Activated T-cell treated with anti-CD3 and anti-CD28 coated beads for 48 hours (primary cell): Measurements from ENCODE around the gene TMEFF2.

Experiments used
- DNase-seq: peaks from one replicate; pipeline ENCODE4 v3.0.0-alpha.2; 2020; ENCODE audit warnings: low read depth

Gene TMEFF2, protein sequence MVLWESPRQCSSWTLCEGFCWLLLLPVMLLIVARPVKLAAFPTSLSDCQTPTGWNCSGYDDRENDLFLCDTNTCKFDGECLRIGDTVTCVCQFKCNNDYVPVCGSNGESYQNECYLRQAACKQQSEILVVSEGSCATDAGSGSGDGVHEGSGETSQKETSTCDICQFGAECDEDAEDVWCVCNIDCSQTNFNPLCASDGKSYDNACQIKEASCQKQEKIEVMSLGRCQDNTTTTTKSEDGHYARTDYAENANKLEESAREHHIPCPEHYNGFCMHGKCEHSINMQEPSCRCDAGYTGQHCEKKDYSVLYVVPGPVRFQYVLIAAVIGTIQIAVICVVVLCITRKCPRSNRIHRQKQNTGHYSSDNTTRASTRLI

DNA sequence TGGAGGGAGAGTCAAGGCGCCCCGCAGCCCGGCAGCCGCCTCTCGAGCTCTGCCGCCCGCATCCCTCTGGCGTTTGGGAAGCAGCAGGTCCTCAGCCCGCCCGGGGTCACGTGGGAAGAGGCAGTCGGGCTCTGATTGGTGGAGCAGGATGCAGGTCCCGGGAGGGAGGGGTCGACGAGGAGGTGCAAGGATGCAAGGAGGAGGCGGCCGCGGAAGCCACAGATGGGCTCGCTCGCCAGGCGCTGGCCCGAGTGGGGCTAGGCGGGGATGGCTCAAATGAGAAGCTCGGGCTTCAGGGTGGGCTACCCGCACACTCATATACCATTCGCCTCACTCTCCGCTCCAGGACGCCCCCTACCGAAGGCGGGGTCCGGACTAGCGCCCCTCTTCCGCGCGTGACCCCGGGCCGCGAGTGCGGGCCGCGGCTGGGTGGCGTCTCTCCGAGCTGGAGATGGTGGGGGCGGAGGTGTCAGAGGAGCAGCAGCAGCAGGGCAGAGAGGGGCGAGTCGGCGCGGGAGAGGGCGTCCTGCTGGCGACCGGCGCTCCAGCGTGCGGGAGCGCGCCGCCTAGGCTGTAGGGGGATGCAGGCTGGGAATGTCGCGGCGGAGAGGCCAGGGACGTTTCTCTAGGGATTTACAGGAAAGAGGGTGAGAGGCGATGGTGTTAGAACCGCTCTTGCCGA, at the start of gene TMEFF2:
TMEFF2 (minus strand) TSS at position 68 of the 682 bp plus-strand sequence. CDS start 409 bp downstream, outside the sequence.
- peak; percentile 61 for DNase-seq

DNA sequence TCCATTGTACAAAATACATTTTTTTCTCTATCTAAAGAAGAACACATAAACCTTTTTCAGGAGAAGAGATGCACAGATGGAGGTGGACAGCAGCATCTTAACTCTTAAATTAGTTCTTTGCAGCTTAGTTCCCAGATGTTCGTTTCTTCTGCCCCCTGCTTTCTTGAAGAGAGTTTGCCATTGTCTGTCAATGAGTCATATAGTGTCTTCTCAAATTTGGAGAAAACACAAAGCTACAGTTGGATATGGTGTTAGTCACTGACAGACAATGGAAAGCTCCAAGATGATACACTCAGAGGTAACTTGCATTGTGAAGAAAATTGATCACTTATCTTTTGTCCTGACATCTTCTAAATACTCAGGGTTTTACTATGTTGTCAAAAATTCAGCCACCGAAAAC, 48.8 kb upstream of the TMEFF2 start:
- DNase-seq = no peak

GRCh38 chr2:192236136-192236535, 41.4 kb upstream of the TMEFF2 start:
- no peak for DNase-seq

- DNase-seq = no peak
Observed at GRCh38 chr2:192230889-192231453, 36.2 kb upstream of the TMEFF2 start.

GRCh38 chr2:192228685-192229084, 34.0 kb upstream of the TMEFF2 start:
- DNase-seq = no peak

- no peak for DNase-seq
Observed at GRCh38 chr2:192218970-192219369, 24.2 kb upstream of the TMEFF2 start.

GRCh38 chr2:192218377-192218776, 23.6 kb upstream of the TMEFF2 start:
- DNase-seq = no peak

- no peak for DNase-seq
Observed at GRCh38 chr2:192216336-192216735, 21.6 kb upstream of the TMEFF2 start.

DNA sequence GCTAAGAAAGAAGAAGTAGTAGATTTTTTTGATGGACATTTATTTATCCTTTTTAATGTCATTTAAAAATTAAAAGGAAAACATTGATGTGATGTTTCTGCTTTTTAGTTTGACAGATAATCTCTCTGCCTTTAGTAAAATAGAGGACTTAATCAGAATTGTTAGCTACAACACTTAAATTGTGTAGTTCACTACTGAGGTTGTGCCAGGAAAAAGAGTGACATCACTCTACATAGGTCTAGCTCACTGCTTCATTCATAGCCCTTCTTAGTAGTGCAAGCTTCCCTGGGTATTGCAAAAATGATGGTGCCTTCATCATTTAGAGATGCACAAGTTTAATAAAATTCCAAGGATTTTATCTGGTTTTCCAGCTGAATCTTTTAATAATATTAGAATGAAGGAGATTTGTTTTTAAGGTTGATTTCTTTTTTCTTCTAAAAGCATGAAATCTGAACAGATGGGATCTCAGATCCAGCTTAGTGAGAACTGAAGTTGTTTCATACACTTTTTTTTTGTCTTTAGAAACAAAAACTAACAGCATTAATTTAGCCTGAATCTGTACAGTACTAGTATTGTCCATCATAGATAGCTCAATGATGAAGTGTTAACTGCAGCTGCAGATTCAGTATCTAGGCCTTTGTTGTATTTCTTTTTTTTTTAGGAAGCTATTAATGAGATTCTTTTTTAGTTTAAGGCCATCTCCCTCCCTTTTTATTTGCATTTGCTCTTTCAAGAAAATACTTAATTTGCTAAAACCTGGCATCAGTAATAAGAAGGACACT, 20.6 kb upstream of the TMEFF2 start:
- no peak for DNase-seq

- DNase-seq = no peak
Observed at GRCh38 chr2:192208848-192209247, 14.1 kb upstream of the TMEFF2 start.

- no peak for DNase-seq
Observed at GRCh38 chr2:192206399-192206798, 11.7 kb upstream of the TMEFF2 start.

- DNase-seq = no peak
Observed at GRCh38 chr2:192203876-192204275, 9.1 kb upstream of the TMEFF2 start.

GRCh38 chr2:192202373-192202772, 7.6 kb upstream of the TMEFF2 start:
- DNase-seq = no peak

GRCh38 chr2:192201116-192201515, 6.4 kb upstream of the TMEFF2 start:
- no peak for DNase-seq

DNA sequence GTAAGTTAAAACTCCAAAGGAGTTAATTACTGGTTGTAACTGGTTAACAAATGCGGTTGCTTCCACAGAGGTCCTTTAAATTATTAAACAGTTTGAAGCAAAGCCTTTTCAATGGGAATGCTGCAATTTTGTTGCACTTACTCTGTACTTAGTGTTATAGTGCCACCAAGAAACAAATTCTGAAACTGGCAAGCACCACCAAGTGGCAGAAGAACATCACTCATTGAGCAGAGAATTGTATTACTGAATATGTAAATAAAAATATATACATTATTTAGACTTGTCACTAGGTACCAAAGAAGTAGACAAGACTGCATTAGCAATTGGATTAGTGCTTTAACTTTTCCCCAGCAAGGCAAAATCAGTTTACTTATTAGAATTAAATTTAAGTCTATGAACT, 2.6 kb upstream of the TMEFF2 start:
- no peak for DNase-seq

GRCh38 chr2:192196421-192197194, 1.9 kb upstream of the TMEFF2 start:
- no peak for DNase-seq

- no peak for DNase-seq
Observed at GRCh38 chr2:192195548-192196418, 1.1 kb upstream of the TMEFF2 start.

DNA sequence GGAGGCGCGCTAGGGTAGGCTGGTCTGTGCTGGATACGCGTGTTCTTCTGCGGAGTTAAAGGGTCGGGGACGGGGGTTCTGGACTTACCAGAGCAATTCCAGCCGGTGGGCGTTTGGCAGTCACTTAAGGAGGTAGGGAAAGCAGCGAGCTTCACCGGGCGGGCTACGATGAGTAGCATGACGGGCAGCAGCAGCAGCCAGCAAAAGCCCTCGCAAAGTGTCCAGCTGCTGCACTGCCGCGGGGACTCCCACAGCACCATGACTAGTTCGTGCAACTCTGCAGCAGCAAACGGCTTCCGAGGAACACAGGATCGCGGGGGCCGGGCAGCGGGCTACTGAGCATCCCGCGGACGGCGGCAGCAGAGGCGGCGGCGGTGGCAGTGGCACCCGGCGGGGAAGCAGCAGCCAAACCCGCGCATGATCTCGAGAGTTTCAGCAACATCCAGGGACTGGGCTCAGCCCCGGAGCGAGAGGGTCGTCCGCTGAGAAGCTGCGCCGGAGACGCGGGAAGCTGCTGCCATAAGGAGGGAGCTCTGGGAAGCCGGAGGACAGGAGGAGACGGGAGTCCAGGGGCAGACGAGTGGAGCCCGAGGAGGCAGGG, 368 bp downstream of the TMEFF2 start:
- DNase-seq = peak; percentile 12

- DNase-seq = no peak
Observed at GRCh38 chr2:192190474-192190873, 4.3 kb downstream of the TMEFF2 start.

- DNase-seq = no peak
Observed at GRCh38 chr2:192186806-192187205, 7.9 kb downstream of the TMEFF2 start.
